NCI-H345 treated with DMSO at 0.1 percent for 48 hours (cell line): ENCODE measurements around the gene MOB3A.
"Not testable (repeated sequence)": the region's sequence is repeated elsewhere in the genome, so short reads cannot be mapped to it uniquely, and the experiment has no call there.

Source experiments
- DNase-seq: peaks from one replicate; lab custom pipeline; 2025; ENCODE audit not compliant: unreplicated experiment; lab: John Stamatoyannopoulos, UW

The MOB3A gene

DNA sequence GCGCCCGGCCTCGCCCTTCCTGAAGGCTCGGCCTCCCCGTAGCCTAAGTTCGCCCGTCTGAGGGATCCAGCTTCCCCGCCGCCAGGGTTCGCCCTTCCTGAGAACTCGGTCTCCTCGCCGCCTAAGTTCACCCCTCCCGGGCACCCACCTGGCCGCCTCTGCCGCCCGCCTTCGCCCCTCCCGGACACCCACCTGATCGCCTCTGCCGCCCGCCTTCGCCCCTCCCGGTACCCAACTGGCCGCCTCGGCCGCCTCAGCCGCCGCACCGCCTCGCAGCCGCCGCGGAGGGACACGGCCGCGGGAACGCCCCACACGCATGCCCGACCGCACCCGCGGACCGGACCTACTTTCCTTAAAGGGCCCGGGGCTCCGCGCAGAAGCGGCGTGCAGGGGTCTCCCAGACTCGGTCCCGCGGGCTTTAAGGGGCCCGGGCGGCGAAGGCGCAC, at the start of gene MOB3A:
Gene MOB3A (minus strand): TSS at position 293 of the 446 bp plus-strand sequence. CDS start 17,766 bp downstream, outside the sequence.
- DNase-seq: peak; percentile 86

GRCh38 chr19:2145831-2146241, 49.7 kb upstream of the MOB3A start:
- no peak for DNase-seq

DNA sequence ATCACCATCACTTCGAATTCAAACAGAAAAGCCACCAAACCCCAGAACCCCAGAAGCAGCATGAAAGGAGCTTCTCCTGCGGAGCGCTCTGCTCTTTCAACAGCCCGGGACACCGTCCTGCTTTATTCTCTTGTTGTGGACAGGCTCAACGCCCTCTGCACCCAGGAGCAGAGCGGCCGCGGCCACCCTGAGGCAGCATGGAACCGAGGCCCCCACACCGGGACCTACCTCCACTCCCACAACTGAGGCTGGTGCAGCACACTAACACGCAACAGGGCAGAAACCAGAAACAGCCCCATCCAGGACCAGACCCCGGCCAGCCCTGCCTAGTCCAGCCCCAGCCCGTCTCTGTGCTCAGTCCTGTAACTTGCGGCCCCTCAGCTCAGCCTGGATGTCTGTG, 48.1 kb upstream of the MOB3A start:
- no peak for DNase-seq

DNA sequence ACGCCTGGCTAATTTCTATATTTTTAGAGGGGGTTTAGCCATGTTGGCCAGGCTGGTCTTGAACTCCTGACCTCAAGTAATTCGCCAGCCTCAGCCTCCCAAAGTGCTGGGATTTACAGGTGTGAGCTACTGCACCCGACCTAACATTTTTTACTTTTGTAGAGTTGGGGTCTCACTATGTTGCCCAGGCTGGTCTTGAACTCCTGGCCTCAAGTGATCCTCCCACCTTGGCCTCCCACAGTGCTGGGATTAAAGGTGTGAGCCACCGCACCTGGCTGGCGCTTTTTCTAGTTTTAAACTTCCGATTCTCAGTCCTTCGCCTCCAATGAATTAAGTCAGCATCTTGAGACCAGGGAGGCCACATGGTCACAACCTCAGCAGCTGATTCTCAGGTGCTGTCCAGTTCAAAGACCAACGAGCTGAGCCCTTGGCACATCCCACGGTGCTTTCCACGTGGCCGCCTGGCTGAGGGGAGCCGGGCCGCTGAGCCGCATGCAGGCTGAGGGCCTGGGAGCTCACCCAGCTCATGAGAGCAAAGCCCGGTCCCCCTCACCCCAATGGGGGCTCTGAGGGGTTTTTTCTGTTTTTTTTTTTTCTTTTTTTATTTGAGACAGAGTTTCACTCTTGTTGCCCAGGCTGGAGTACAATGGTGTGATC, 46.2 kb upstream of the MOB3A start:
- DNase-seq: no peak

GRCh38 chr19:2140138-2140569, 44.0 kb upstream of the MOB3A start:
- no peak for DNase-seq

DNA sequence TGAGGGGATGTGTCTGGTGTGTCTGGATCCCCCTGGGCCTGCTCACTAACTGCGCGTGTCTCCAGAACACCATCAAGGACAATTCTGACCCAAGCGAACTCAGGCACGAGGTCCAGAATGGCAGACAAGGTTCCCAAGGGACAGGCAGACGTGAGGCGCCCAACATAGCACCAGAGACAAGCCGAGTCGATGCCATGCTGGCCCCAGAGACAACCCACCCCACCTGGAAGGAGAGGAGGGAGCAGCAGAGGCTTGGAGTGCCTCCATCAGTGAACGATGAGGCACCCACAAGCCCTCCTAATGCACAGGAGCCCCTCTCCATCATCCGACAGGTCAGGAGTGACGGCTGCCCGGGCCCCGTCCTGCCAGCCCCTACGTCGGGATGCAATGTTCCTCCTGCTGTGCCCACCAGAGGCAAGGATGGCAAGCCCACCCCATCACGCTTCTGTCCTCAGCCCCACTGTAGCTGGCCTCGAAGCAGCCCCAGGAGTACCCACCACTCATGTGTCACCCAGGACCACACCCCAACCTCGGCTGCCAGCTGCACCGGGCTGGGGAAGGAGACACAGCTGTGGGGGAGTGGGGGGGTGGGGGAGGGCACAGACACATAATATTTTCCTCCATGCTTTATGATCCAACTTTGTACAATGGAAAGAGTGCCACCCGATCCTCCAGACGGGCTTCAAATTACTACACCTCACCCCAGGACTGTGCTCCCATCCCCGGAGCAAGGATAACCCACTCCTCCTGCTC, 43.4 kb upstream of the MOB3A start:
- DNase-seq: no peak

DNA sequence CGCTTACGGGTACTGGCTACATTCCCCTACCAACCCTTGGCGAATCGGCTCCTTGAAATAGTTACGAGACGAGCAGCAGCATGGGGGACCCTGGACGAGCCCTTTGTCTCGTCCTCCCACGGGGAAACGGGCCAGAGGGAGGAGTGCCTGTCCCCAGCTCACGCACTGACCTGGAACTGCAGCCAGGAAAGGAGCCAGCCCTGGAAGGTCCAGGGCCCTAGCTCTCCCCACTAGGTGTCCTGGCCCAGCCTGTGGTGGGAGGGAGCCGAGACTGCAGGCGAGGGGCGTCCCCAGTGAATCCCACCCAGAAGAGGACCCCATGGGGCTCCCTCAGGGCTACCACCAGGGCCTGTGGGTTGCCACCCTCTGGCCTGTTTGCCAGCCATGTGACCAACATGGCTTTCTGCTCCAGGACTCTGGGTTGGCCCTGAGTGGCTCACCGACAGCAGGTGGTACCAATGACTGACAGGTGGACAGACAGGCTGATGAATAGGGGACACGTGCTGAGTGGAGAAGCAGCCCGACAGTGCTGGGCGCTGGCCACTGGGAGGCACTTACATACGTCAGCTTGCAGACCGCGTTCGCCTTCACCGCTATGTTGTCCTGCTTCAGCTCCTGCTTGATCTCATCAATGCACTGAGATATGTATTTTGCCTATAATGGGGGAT, 42.1 kb upstream of the MOB3A start:
- DNase-seq: no peak

DNA sequence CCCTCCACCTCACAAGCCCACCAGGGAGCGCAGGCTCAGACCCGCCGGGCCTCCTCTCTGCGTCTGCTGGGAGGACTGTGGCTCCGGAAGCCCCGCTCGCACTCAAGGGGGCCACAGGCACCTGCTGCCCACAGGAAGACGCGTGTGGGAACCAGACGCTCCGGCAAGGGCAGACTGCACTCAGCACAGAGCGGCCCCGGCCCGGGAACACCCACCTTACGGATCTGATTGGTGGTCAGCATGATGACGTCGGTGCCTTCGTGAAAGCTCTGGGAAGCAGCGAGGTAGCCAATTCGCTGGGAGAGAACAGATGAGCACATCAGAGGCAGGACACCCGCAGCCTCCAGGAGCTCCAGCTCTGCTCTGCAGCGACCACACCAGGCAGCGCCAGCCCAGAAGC, 40.7 kb upstream of the MOB3A start:
- DNase-seq: no peak

GRCh38 chr19:2135474-2136402, 39.6 kb upstream of the MOB3A start:
- DNase-seq: no peak

- DNase-seq: no peak
These were observed 36.8 kb upstream of the MOB3A start for GRCh38 chr19:2132731-2133490.

- DNase-seq: no peak
These were observed 36.1 kb upstream of the MOB3A start for GRCh38 chr19:2132191-2132590.

DNA sequence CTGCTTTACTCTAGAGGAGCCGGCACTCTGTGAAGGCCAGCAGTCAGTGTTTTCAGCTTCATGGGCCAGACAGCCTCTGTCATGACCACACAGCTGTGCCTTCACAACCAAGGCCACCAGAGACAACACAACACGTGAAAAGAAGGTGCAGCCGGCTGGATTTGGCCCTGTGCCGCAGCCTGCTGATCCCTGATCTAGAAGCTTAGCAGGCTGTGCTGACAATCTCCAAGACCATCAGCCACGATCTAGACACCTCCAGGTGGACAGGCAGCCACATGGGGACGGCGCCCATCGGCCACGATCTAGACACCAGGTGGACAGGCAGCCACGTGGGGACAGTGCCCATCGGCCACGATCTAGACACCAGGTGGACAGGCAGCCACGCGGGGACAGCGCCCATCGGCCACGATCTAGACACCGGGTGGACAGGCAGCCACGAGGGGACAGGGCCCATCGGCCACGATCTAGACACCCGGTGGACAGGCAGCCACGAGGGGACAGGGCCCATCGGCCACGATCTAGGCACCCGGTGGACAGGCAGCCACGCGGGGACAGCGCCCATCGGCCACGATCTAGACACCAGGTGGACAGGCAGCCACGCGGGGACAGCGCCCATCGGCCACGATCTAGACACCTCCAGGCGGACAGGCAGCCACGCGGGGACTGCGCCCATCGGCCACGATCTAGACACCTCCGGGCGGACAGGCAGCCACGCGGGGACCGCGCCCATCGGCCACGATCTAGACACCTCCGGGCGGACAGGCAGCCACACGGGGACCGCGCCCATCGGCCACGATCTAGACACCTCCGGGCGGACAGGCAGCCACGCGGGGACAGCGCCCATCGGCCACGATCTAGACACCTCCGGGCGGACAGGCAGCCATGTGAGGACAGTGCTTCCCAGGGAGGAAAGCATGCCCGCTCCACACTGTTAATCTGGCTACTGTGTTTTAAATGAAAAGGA, 35.2 kb upstream of the MOB3A start:
- DNase-seq: not testable (repeated sequence)

DNA sequence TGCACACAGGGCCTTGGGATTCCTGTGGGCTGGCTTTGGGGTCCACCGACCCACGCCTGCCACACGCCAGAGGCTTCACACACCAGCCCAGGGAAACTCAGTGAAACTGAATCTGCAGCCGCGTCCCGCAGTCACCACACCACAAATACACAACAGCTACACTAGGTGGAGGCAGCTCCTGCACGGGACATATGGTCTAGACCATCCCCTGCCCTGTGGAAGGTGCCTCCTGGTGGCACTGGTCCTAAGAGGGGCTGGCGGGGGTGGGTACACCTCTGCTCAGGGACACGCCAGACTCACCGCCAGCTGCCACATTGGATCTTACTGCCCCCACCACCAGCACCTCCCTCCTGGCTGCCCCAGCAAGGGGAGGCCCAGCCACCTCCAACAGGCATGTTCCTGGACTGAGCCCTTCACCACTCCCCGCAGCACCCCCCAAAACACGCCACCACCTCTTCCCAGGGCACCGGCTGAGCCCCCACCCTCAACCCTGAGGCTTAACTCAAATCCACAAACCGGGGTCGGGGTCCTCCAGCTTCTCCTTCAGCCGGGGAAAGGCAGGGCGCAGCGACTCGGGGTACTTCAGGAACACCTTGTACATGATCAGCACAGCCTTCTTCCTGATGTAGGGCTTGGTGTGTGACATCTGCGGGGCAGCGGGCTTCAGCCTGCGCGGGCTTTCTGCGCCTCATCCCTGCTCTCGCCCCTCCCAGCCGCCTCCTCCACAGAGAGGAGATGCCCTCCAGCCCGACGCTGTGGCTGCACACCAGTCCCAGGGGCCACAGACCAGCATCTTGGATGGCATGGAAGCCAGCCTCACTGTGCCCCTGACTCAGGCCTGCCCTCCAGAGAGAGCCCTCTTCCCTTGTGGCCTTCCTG, 34.0 kb upstream of the MOB3A start:
- DNase-seq: no peak

- no peak for DNase-seq
These were observed 33.4 kb upstream of the MOB3A start for GRCh38 chr19:2129486-2129885.

DNA sequence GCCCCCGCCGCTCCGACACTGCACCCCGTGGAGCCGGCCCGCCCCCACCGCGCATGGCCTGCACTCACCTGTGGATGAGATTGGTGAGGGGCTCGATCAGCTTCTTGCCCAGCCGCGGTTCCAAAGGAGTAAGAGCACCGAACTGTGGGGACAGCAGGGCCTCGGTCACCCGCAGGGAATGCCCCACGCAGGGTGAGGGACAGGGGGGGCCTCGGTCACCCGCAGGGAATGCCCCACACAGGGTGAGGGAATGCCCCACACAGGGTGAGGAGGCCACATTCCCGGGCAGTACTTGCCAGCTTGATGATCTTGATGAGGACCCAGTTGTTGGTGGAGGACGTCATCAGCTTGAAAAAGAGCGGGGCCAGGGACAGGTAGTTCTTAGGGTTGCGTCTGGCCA, 32.9 kb upstream of the MOB3A start:
- no peak for DNase-seq

DNA sequence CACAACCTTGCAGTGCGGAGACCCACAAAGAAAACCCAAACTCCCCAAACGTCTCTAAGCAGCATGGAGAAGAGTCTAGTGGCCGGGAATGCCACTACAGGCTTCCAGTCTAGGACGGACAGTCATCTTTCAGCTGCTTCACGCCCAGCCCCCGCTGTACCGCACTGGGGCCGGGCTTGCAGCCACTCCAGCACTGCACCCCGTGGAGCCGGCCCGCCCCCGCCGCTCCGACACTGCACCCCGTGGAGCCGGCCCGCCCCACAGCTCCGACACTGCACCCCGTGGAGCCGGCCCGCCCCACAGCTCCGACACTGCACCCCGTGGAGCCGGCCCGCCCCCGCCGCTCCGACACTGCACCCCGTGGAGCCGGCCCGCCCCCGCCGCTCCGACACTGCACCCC, 32.1 kb upstream of the MOB3A start:
- not testable (repeated sequence) for DNase-seq

DNA sequence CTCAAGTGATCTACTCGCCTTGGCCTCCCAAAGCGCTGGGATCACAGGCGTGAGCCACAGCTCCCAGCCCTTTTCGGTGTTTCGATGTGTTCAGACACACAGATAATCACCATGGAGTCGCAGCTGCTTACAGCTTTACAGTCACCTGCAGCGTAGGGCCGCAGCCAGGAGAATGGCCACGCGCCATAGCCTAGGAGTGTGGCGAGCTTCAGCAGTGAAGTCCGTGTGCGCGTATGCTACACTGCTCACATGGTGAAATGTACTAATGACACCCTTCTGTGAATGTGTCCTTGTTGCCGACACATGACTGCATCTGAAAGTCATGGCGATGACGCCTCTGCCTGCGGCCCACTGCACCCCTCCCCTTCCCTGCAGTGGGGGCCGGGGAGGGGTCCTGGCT, 31.6 kb upstream of the MOB3A start:
- DNase-seq: no peak

- no peak for DNase-seq
These were observed 30.9 kb upstream of the MOB3A start for GRCh38 chr19:2126879-2127518.
